Measurements from ENCODE around the gene FAM50B.
A peak's percentile ranks its signal among the peaks of the same experiment; 100 is the strongest.

FAM50B gene, protein sequence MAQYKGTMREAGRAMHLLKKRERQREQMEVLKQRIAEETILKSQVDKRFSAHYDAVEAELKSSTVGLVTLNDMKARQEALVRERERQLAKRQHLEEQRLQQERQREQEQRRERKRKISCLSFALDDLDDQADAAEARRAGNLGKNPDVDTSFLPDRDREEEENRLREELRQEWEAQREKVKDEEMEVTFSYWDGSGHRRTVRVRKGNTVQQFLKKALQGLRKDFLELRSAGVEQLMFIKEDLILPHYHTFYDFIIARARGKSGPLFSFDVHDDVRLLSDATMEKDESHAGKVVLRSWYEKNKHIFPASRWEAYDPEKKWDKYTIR
- 1.7 to 21.3 reads per million in 2 donors for total RNA-seq

DNA sequence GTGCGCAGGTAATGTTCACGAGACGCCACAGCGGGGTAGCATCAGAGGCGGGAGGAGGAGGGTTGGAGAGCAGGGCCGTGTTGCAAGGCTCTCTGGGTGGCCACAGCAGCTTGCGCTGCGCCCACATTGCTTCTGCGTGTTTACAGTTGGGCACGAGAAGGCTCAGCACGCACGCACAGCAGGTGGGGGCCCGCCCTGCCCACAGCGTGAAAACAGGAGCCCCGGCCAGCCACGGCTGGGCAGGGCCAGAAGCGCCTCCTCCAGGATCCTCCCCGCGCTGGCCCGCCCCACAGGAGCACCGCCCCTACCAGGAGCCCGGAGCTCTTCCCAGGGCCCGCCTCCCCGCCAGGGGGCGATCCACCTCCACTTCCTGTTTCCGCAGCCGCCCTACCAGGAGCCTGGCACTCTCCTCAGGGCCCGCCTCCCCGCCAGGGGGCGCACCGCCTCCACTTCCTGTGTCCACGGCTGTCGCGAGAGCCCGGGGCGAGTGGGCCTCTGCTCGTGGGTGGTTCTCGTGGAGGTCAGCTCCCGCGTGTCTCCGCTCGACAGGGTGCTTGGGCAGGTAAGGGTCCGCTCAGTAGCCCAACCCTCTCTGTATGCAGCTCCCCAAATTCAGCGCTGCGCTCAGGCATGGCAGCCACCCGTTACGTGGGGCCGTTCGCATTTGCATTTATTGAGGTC lies at the start of gene FAM50B:
Gene FAM50B (plus strand): TSS at position 449 of the 681 bp plus-strand sequence. CDS start 439 bp downstream, outside the sequence.
- peak; percentile 85 for DNase-seq

DNA sequence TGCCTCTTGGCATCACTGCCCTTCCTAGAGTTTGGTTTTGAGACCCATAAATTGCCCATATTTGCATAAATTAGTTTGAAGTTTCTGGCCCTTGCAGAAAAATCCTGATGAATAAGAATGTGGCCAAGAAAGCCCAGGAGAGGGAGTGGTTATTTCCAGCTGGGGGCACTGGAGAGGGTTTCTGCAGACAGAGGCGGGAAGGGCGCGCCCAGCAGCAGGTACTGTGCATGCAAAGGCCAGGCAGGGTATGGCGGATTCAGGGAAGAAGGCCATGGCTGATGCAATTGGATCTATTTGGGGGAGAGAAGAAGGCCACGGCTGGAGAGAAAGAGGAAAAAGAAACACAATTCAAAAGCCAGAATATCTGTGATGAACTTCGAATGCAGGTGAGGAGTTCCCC lies 49.5 kb upstream of the FAM50B start:
- DNase-seq = no peak

DNA sequence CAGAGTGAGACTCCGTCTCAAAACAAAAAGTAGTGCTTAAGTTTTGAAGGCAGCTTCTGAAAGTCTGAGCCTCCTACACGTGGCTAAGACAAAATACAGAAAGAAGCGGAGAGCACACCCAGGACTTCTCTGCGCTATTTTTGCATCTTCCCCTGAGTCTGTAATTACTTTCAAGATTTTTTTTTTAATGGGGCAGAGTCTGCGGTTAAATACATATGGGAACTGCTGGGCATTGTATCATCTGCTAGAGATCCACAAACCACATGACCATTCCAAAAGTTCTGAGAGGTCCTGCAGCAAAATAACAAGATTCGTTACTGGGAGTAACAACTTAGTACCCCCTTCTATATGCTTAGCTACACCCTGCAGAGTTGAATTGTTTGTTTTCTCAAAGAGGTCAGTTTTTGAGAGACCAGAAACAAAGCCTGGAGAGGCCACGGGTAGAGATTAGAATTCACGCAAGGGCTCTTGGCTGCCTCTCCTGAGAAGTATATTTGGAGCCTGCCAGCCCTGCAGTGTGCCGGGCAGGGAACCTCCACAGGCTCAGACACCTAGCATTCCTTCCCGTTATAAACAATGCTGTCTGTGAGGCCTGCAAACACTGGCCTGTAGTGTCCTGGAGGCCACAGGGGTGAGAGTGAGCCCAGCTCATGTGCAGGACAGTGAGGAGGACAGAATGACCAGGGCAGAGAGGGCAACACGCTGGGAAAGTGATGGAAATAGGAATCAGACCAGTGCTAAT lies 48.2 kb upstream of the FAM50B start:
- no peak for DNase-seq

DNA sequence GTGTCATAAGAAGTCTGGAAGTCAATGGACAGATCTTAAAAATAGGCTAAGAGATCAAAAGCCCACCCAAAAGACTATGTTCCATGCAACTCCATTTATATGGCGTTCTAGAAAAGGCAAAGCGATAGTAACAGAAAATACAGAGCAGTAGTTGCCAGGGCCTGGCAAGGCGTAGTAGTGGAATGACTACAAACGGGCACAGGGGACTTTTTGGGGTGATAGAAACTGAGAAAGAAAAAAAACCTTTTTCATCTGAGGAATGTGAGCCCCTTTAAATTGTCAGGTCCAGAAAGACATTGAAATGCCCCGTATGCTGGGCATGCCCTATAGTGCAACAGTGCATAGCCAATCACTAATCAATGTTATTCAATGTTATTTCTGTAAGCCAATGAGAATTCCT lies 47.2 kb upstream of the FAM50B start:
- DNase-seq = no peak

DNA sequence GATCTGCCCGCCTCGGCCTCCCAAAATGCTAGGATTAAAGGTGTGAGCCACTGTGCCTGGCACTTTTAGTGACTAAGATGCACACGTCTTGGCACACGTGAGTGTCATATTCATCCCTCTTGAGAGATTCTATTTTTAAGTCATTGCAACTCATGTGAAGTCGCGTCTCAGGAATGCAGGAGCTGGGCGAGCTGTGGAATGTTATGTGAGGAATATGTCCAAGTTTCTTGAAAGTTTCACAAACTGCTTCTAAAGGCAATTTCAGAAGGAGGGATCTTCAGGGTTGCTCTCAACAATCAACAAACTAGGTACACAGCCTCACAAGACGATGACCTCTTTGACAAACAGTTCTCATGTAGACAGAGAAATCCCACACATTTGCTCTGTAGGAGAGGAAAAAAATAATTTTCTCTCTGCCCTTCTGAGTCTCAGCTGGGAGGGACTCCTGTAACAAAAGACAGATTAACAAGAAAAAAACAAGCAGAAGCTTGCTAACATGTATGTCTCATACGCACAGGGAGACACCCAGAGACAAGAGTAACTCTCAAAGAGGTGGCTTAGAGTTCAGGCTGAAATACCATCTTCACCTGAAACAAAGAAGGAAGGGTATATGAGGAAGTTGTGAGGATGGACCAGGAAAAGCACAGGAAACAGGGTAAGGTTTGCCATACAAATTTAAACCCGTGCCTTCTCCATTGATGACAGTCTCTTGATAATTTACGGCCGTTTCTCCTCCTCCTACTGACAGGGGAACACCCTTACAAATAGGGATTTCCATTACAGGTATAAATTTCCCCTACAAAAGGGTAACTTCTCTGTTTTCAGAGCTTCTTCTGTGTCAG lies 45.3 kb upstream of the FAM50B start:
- no peak for DNase-seq

DNA sequence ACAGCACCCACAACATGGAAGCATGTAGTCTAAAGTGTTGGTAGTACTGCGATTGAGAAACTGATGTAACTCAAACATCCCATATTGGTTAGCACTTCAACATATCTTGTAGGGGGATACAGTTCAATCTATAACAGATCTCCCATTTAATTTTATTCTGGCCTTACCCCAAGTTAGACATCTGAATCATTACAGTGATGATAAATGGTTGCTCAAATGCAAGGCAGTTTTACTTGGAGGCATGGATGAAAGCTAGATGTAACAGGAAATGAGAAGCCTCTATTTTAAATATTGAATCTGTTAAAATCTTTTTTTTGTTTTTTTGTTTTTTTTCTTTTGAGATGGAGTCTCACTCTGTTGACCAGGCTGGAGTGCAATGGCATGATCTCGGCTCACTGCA lies 44.2 kb upstream of the FAM50B start:
- DNase-seq = no peak

DNA sequence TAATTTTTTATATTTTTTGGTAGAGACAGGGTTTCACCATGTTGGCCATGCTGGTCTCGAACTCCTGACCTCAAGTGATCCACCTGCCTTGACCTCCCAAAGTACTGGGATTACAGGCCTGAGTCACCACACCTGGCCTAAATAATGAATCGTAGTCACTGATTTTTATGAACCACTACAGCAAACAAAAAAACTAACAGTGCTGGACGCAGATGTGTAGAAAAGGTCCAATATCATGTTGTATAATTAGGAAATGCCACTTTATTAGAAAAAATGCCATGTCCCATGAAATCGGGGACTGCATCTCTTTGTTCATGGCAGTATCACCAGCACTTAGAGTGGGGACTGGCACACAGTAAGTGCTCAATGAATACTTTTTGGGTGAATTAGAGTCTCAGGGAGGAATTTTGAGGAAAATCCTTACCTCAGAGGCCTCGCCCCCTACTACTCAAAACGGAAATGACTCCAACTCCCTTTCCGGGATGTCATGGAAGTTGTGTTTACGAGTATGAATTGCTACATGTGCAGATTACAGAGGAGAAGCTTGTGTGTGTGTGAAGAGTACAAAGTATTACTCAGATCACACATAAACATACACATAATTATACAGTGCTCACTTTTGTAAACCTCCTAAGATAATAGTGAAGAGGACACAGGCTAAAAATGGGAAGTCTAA lies 43.6 kb upstream of the FAM50B start:
- no peak for DNase-seq

DNA sequence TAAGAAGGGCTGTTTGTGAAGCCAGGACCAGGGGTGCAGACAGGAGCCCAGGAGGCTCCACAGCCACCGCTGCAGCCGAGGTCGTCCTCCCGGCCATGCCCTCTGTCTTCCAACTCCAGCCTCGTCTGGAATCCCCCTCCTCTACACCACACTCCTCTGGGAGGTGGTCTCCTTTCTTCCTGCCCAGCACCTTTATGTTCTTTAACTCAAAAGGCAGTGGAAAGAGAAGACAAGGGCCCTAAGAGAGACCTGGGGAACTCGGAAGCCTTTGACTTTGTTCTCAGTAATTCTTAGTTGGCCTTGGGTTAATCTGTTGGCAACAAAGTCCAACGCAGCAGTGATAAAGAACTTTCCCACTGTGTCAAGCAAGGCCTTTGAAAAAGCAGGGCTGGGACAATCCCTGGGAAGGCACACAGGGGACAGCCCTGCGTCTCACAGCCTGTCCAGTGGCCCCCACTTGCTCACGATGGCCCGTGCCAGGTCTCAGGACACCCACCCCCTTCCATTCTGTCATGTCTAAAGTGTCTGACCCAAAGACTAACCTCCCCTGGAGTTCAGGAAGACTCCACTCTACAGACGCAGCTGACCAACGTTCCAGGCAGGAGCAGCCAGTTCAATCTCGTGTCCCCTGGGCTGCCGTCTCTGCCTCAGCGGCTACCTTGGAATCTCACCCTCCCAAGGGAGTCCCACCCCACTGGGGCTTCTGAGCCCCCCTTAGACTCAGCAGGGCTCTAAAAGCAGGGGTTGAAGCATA lies 42.8 kb upstream of the FAM50B start:
- DNase-seq = no peak

DNA sequence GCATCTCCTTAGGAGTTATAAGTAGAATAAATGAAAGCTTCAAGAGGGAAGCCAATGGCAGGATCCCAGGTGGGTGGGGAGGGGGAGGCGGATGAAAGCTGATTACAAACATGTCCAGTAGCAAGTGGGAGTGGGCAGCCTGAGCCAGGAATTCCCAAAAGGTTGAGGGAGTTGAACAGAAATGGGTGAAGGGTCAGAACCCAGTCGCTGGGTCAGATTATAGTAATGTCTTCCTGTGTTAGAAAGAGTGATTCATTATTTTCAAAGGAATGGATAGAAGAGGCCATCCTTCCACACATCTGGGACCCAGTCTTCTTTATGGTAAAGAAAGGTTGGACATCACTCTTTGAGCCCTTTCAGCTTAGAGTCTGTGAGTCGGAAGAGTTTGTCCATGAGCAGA lies 41.0 kb upstream of the FAM50B start:
- no peak for DNase-seq

DNA sequence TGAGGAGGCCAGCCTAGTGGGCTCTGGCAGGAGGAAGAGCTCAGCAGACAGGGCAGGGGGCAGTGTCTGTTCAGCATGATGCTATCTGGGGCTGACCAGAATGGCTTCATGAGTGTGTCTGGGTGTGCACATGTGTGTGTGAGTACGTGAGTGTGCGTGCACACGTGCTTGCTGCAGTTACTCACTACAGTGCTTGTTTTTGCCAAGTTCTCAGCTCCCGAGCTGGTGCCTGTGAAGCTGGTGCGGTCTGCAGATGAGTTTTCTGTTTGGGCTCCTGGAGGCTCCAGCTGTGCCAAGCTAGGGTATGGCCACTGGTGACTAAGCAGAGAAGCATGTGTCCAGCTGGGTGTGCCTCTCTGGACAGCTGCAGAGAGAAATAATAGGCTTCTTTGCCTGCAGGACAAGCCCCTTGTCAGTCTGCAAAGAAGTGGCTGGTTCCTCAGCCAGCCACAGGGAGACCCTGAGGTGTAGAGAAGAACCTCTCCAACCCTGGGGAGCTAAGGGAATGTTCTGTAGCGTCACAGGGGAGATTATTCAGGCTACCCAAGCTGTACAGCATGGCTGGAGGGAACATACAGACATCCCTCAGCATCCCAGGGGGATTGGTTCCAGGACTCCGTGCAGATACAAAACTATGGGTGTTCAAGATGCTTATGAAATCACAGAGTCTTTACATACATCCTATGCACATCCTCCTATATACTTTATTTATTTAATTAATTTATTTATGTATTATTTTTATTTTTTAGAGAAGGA lies 40.2 kb upstream of the FAM50B start:
- DNase-seq = no peak

DNA sequence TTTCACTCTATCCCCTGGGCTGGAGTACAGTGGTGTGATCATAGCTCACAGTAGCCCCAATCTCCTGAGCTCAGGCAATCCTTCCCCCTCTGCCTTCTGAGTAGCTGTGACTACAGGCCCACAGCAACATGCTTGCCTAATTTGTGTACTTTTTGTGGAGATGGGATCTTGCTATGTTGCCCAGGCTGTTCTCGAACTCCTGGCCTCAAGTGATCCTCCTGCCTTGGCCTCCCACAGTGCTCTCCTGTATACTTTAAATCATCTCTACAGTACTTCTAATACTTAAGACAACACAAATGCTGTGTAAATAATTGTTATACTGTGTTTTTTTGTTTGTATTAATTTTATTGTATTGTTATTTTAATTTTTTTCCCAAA lies 39.7 kb upstream of the FAM50B start:
- DNase-seq = no peak

DNA sequence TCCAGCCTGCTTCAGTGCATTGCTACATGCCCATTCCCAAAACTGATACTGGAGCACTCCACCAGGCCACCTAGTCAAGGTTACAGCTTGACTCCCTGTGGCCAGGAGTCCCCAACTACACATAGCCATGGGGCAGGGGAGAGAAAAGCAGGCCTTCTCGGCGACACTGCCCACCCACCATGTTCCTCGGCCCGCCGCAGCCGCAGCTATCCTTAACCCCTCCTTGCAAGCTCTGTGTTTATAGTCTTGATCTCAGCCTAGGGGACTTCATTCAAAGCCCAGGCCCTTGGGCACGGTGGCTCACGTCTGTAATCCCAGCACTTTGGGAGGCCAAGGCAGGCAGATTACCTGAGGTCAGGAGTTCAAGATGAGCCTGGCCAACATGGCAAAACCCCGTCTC lies 39.2 kb upstream of the FAM50B start:
- DNase-seq = no peak

DNA sequence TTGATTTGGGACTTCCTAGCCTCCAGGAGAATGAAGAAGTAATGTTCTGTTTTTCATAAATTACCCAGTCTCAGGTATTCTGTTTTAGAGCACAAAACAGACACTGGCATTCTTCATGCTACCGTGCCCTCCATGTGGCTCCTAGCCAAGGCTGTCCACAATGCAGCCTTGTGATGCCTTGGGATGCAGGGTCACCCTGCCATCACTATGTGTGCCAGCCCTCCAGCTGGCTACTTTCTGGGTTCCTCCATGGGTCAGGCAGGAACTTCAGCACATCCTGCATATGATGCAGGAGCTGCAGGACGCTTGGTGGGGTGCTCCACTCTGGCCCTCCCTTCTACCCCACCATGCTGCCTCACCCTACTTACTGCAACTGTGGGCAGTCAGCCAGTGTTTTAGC lies 38.0 kb upstream of the FAM50B start:
- DNase-seq = no peak

DNA sequence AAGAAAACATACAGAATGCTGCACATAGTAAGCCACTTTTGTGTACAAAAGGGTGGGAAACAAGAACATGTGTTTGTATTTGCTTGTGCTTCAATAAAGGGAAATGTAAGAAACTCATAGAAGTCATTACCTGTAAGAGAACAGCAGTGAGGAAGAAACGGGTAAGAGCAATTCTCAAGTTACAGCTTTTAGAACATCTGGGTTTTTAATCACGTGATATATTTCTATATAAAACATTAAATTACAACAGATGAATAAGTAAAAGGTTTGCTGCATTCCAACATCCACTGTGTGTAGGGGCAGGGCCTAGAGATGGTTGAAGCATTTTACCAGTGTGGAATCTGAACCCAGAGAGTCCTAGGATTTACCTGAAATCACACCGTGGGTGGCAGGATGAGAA lies 36.6 kb upstream of the FAM50B start:
- no peak for DNase-seq

DNA sequence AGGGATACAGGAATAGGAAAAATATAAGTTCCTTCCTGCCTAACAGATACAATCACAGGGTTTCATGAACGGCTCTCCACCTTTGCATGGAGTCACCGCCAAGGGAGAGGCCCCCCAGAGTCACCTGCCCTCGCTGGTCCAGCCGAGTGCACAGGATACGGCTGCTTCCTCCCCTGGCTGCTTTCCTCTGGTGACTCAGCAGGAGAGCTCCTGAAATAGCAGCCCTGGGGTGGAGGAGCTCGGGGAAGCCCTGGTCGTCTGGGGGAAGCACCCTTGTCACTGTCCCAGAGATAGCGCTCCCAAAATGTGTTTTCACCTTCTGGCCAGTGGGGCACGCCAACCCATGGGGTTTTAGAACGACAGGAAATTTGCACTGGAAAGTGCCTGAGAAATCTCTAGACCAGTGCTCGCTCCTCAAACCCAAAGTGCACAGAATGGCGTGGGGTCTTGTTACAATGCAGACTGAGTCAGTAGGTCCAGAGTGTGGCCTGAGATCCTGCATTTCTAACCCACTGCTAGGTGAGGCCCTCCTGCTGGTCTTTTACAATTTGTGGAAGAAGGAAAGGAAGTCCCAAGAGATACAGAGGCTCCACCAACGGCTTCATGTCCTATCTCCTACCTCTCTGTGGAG lies 35.9 kb upstream of the FAM50B start:
- no peak for DNase-seq

DNA sequence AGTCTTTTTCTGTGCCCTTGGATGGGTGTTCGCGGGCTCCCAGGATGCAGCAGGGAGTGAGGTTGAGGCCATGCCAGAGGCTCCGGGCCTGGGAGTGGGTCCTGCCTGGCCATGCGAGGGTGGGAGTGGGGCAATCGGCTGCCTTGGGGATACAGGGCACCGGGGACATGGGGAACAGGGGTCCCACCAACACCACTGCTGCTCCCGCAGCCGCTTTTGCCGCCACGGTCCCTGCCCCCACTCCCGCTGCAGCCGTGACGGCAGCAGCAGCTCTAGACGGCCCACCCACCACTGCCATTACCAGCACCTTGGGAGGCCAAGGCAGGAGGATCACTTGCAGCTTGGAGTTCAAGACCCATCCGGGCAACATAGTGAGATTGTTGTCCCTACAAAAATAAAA lies 35.3 kb upstream of the FAM50B start:
- no peak for DNase-seq

DNA sequence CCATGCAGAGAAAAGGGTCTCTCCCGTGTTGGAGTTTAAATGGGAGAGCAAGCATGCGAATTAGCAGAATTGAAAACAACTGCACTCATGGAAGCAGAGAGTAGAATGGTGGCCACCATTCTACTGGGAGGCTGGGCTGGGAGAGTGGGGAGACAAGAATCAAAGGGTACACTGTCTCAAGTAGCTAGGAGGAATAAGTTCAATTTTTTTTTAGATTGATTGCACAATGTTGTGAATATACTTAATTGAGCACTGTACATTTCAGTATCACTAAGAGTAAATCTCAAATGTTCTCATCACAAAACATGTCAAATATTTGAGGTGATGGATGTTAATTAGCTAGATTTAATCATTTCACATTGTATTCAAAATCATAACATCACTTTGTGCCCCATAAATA lies 34.6 kb upstream of the FAM50B start:
- no peak for DNase-seq

DNA sequence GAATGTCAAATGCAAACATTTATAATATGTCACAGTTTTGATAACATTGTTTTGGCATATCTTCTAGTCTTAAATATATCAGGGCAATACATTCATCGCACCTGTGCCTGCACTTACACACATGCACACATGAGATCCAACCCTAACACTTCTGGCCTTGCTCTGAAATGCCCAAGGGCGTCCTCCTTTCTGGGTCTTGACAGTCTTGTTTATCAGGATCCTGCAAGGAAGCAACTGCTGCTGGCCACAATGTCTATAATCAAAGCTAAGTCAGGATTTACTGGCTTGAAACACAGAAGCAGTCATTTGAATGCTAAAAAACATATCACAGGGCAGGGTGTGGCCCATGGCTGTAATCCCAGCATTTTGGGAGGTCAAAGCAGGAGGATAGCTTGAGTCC lies 32.9 kb upstream of the FAM50B start:
- DNase-seq = no peak

DNA sequence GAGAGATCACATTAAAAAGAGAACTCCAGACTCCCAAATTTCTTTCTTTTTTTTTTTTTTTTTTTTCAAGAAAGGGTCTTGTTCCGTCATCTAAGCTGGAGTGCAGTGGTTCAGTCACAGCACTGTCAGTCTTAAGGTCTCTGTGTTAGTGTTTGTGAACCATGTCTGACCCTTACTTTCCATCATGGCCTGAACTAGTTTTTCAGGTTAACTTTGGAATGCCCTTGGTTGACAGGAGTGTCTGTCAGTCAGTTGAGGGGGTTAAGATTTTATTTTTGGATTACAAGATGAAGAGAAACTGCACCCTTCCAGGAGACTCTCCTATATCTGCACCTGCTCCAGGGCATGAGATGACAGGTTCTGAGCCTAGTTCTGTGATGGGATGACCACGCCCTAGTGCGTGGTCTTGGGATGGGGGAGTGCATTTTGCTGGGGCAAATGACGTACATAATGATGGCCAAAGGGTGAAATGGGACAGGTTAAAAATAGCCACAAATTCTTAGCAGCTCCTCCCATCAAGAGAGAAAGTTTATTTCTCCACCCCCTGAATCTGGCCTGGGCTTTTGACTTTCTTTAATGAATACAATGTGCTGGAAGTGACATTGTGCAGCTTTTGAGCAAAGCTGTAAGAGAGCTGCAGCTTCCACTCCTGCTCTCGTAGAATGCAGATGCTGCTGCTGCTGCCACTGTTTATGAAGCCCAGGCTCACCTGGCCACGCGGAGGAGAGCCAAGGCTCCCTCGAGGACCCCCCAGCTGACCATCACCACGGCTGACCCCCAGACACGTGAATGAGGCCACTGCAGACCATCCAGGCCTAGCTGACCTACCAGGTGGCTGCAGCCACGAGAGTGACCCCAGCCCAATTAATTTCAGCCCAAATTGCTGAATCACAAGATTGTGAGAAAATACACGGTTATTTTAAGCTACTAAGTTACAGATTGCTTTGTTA lies 29.7 kb upstream of the FAM50B start:
- DNase-seq = no peak

All from T-helper 9 cell (primary cell).